Measurements from ENCODE around the gene ATG9A.

ATG9A gene

GRCh38 chr2:219252900-219253752 lies 23.7 kb upstream of the ATG9A start, which contains the start of gene TUBA4B:
TUBA4B (plus strand) TSS chr2:219253243; CDS start chr2:219253408, 165 bp downstream.
- DNase-seq = peak; percentile 56

- no peak for DNase-seq
Measured at GRCh38 chr2:219252570-219252899, 23.1 kb upstream of the ATG9A start.

- peak; percentile 42 for DNase-seq
Measured at GRCh38 chr2:219252084-219252483, 22.6 kb upstream of the ATG9A start.

- no peak for DNase-seq
Measured at GRCh38 chr2:219251656-219252055, 22.2 kb upstream of the ATG9A start.

- DNase-seq = no peak
Measured at GRCh38 chr2:219250049-219250781, 20.8 kb upstream of the ATG9A start.

GRCh38 chr2:219249203-219249980 lies 20.0 kb upstream of the ATG9A start:
- peak; percentile 37 for DNase-seq

- DNase-seq = no peak
Measured at GRCh38 chr2:219248845-219249202, 19.4 kb upstream of the ATG9A start.

GRCh38 chr2:219247678-219248642 lies 18.5 kb upstream of the ATG9A start:
- DNase-seq = peak; percentile 70

GRCh38 chr2:219246559-219246958 lies 17.1 kb upstream of the ATG9A start:
- no peak for DNase-seq

GRCh38 chr2:219245899-219246230 lies 16.4 kb upstream of the ATG9A start:
- DNase-seq = no peak

GRCh38 chr2:219245148-219245898 lies 15.9 kb upstream of the ATG9A start, which contains the start of the genes GLB1L and STK16:
GLB1L (minus strand) TSS chr2:219245444; CDS start chr2:219243573, 1,871 bp downstream.
STK16 (plus strand) TSS chr2:219245479; CDS start chr2:219246000, 521 bp downstream.
- peak; percentile 87 for DNase-seq

GRCh38 chr2:219244789-219245147 lies 15.3 kb upstream of the ATG9A start:
- DNase-seq = no peak

- no peak for DNase-seq
Measured at GRCh38 chr2:219243291-219243761, 13.9 kb upstream of the ATG9A start.

- DNase-seq = no peak
Measured at GRCh38 chr2:219234331-219234730, 4.9 kb upstream of the ATG9A start.

- peak; percentile 67 for DNase-seq
Measured at GRCh38 chr2:219230059-219230540, 664 bp upstream of the ATG9A start.

- DNase-seq = no peak
Measured at GRCh38 chr2:219228911-219229304, 528 bp downstream of the ATG9A start.

- DNase-seq = no peak
Measured at GRCh38 chr2:219228041-219228910, 1.2 kb downstream of the ATG9A start.

GRCh38 chr2:219225350-219225749 lies 4.1 kb downstream of the ATG9A start:
- no peak for DNase-seq

- DNase-seq = no peak
Measured at GRCh38 chr2:219223831-219224610, 5.4 kb downstream of the ATG9A start.
